ENCODE data around the gene MARK4. TPM values are rescaled to one million over a fixed set of nuclear protein-coding genes. Genes with fewer than 3 reads are reported as not detected.

The MARK4 gene
- total RNA-seq, 2 experiments from 2014 or later, result 25.9 to 29.4 TPM

DNA sequence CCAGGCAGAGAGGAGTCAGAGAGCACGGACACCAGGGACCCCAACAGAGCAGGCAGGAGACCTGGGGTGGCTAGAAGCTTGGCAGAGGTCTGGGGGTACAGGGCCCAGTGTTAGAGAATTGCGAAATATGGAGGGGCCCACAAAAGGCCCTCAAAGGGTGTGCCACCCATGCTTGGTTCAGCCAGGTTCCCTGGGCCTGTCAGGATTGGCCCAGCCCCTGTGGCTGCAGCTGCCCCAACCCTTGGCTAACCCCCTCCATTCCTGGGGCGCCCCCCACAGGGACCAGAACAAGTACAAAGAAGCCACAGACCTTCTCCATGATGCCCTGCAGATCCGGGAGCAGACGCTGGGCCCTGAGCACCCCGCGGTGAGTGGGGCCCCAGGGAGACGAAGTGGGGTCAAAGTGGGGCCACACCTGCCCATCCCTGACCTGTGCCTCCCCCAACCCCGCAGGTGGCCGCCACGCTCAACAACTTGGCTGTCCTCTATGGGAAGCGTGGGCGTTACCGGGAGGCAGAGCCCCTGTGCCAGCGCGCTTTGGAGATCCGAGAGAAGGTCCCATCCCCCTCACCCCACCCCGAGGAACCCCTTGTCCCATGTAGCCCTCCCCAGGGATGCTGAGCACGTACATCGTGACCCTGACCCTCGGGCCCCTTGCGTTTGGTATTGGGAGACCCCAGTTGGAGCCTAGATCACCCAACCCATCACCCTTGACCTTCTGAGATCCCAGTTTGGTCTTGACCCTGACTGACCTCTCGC is 97.5 kb downstream of the MARK4 start:
- Mint-ChIP-seq H3K36me3 (no peaks in the 10 kb centered on the region), H3K4me3 (no peak overlapping the region), H3K27ac (no peak overlapping the region), H3K9me3 (ENCODE audit: low read depth) (no peaks in the 10 kb centered on the region), H3K27me3 (peaks cover 11% of the 10 kb centered on the region), H3K4me1 (no peaks in the 10 kb centered on the region)
- DNase-seq (no peak), ATAC-seq (no peak)
- CTCF ChIA-PET, result interaction anchor here (1.5 kb wide), 1 partner anchor 11 kb away, joined by 6 read pairs; no protein-coding TSS in a partner anchor

GRCh38 chr19:45349126-45349415 is 98.0 kb downstream of the MARK4 start:
- Mint-ChIP-seq H3K4me3 (no peak overlapping the region), H3K36me3 (no peaks in the 10 kb centered on the region), H3K27me3 (peaks cover 8% of the 10 kb centered on the region), H3K4me1 (no peaks in the 10 kb centered on the region), H3K27ac (no peak overlapping the region), H3K9me3 (ENCODE audit: low read depth) (no peaks in the 10 kb centered on the region)
- no peak for DNase-seq
- no peak for ATAC-seq
- CTCF ChIA-PET, result no interaction called here

DNA sequence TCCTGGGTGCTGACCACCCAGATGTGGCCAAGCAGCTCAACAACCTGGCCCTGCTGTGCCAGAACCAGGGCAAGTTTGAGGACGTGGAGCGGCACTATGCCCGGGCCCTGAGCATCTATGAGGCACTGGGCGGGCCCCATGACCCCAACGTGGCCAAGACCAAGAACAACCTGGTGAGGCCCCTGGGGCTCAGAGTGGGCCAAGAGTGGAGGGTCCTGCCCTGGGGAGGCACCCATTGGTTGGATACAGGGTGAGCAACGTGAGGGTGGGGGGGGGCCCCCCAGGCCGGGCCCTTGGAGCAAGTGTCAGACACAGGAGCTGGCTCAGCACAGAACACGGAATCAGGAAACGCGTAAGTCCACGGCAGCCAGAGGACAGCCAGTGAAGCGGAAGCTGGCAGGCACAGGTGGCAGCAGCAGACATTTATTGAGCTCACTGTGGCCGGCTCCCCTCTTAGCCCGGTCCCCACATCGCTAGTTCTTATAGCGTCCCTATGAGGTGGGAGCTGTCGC is 98.4 kb downstream of the MARK4 start:
- CTCF ChIA-PET, result interaction anchor here (0.6 kb wide), 1 partner anchor 569 kb away, joined by 3 read pairs; no protein-coding TSS in a partner anchor
- Mint-ChIP-seq H3K9me3 (ENCODE audit: low read depth) (no peaks in the 10 kb centered on the region), H3K4me3 (no peak overlapping the region), H3K4me1 (no peaks in the 10 kb centered on the region), H3K36me3 (no peaks in the 10 kb centered on the region), H3K27ac (no peak overlapping the region), H3K27me3 (peaks cover 8% of the 10 kb centered on the region)
- ATAC-seq (no peak), DNase-seq (no peak)

DNA sequence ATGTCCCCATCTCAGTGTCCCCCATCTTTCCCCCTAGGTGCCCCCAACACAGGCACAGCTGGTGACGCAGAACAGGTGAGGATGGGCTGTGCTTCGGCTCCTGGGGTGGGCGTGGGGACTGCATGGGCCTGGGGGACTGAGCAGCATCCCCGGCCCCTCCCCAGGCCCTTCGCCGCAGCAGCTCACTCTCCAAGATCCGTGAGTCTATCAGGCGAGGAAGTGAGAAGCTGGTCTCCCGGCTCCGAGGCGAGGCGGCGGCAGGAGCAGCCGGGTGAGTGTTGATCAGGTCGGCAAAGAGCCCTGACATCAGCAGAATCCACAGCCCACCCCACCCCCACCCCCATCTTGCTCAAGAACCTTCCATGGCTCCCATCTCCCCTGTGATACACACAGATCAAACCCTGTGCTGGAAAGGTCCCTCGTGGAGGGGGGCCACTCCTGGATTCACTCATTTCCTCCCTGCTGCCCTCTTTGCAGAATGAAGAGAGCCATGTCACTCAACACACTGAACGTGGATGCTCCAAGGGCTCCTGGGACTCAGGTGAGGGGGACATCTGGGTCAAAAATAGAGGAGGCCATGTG is 99.5 kb downstream of the MARK4 start:
- no peak overlapping the region for H3K4me3 Mint-ChIP-seq

DNA sequence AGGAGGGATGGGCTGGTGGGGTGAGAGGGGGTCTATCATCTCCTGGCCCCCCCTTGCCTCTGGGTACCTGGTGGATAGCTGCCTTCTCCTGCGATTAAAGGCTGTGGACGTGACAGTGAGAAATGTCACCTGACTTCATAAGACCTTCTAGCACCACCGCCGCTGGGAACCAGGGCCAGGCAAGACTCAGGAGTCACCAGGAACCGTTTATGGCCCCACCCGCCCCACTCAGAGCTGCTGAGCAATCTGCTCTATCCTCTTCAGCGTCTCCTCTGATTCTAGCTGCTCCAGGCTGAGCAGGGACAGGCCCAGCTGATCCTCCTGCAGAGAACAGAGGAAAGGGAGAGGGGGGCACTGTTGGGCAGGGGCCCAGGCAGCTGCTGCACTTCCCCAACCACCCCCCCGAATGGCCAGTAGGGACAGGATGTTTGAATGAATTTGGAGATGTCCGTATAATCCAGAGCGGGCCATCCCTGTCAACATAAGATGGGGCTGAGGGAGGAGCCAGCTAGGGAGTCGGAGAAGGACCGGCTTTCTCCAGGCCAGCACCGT is 100.4 kb downstream of the MARK4 start:
- Mint-ChIP-seq H3K9me3 (ENCODE audit: low read depth) (no peaks in the 10 kb centered on the region), H3K4me1 (no peaks in the 10 kb centered on the region), H3K4me3 (no peak overlapping the region), H3K27ac (no peak overlapping the region), H3K27me3 (no peaks in the 10 kb centered on the region), H3K36me3 (peaks cover 5% of the 10 kb centered on the region)
- CTCF ChIA-PET, result no interaction called here
- ATAC-seq (no peak), DNase-seq (no peak)

More for the DNA sequence above, 99.5 kb downstream of the MARK4 start:
- Mint-ChIP-seq H3K4me1 (no peaks in the 10 kb centered on the region), H3K27me3 (peaks cover 5% of the 10 kb centered on the region), H3K9me3 (ENCODE audit: low read depth) (no peaks in the 10 kb centered on the region), H3K27ac (no peak overlapping the region), H3K36me3 (peaks cover 3% of the 10 kb centered on the region)
- no peak for ATAC-seq
- DNase-seq, result no peak
- CTCF ChIA-PET, result no interaction called here

- H3K4me3 Mint-ChIP-seq, result no peak overlapping the region
- H3K27me3 Mint-ChIP-seq, result no peaks in the 10 kb centered on the region
- DNase-seq (no peak), ATAC-seq (no peak)
- CTCF ChIA-PET, result no interaction called here
- H3K27ac Mint-ChIP-seq, result no peak overlapping the region
- no peaks in the 10 kb centered on the region for H3K9me3 Mint-ChIP-seq (ENCODE audit: low read depth)
- H3K4me1 Mint-ChIP-seq, result no peaks in the 10 kb centered on the region
- peaks cover 5% of the 10 kb centered on the region for H3K36me3 Mint-ChIP-seq
Measured at GRCh38 chr19:45352062-45352461, 101.0 kb downstream of the MARK4 start.

GRCh38 chr19:45352471-45352870 is 101.4 kb downstream of the MARK4 start:
- ATAC-seq, result no peak

DNA sequence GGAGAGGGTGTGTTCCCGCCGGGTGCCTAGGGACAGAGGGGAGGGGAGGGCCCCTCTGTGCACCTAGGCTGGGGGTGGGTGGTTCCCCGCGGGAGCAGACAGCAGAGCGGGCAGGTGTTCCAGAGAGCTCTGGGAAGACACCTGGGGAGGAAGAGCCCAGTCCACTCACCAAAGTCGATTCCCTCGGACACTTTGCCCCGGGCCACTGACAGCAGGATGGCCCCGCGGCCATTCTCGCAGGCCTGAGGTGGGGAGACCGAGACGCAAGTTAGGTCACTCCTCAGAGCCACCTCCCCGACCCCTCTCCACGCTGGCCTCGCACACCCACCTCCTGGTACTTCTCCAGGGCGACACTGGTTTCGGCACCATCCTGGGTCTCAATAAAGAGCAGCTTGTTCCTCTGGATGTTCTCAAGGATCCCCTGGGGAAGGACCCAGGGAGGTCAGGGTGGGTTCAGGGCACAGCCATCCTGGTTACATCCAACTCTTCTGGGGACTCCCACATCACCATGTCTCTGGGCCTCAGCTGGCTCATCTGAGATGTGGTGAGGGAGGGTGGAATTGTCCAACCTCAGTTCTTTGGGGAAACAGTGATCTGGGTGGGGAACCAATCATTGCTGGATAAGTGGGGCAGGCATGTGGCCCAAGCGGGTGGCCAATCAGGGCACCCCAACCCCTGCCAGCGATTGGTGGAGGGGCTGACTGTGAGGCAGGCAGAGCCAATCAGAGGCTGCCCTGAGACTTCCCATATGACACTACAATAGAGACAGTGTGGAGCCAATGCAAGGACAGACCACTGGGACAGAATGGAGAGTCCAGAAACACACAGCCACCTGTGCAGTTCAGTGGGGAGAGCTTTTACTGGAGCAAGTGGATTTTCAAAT is 102.1 kb downstream of the MARK4 start:
- CTCF ChIA-PET, result no interaction called here

More at GRCh38 chr19:45352471-45352870, 101.4 kb downstream of the MARK4 start:
- Mint-ChIP-seq H3K27me3 (no peaks in the 10 kb centered on the region), H3K9me3 (ENCODE audit: low read depth) (no peaks in the 10 kb centered on the region), H3K4me1 (no peaks in the 10 kb centered on the region), H3K27ac (no peak overlapping the region), H3K36me3 (peaks cover 5% of the 10 kb centered on the region), H3K4me3 (no peak overlapping the region)
- CTCF ChIA-PET, result no interaction called here
- no peak for DNase-seq

GRCh38 chr19:45354241-45354842 is 103.3 kb downstream of the MARK4 start:
- Mint-ChIP-seq H3K27me3 (no peaks in the 10 kb centered on the region), H3K4me1 (no peaks in the 10 kb centered on the region), H3K9me3 (ENCODE audit: low read depth) (no peaks in the 10 kb centered on the region), H3K4me3 (no peak overlapping the region), H3K27ac (no peak overlapping the region), H3K36me3 (peaks cover 5% of the 10 kb centered on the region)
- no peak for DNase-seq
- CTCF ChIA-PET, result no interaction called here
- ATAC-seq, result no peak

More for the DNA sequence above, 102.1 kb downstream of the MARK4 start:
- no peak for DNase-seq
- Mint-ChIP-seq H3K36me3 (peaks cover 5% of the 10 kb centered on the region), H3K9me3 (ENCODE audit: low read depth) (no peaks in the 10 kb centered on the region), H3K27me3 (no peaks in the 10 kb centered on the region), H3K27ac (no peak overlapping the region), H3K4me1 (no peaks in the 10 kb centered on the region), H3K4me3 (no peak overlapping the region)
- ATAC-seq, result no peak

Other genes starting within 250 kb of the MARK4 start
- 10 to 100 TPM; 22.4 to 58.8 TPM for gene RELB, start 249.8 kb upstream of the MARK4 start, total RNA-seq
- 100 to 1,000 TPM; 114 to 121 TPM for gene CLASRP, start 212.2 kb upstream of the MARK4 start, total RNA-seq
- gene ZNF296, start 174.8 kb upstream of the MARK4 start, total RNA-seq, result 1 to 10 TPM; 5.3 to 9.5 TPM
- gene GEMIN7, start 172.0 kb upstream of the MARK4 start, total RNA-seq, result 10 to 100 TPM; 26.2 to 34.4 TPM
- gene PPP1R37, start 158.1 kb upstream of the MARK4 start, total RNA-seq, result 10 to 100 TPM; 18.7 to 30.0 TPM
- under 1 TPM; 0.14 to 0.18 TPM for gene NKPD1, start 90.3 kb upstream of the MARK4 start, total RNA-seq
- gene TRAPPC6A, start 73.0 kb upstream of the MARK4 start, total RNA-seq, result 10 to 100 TPM; 50.3 to 50.6 TPM
- gene BLOC1S3, start 72.5 kb upstream of the MARK4 start, total RNA-seq, result 10 to 100 TPM; 15.7 to 17.6 TPM
- gene EXOC3L2, start 5.9 kb upstream of the MARK4 start, total RNA-seq, result not detected
- not detected for gene CKM, start 71.6 kb downstream of the MARK4 start, total RNA-seq
- gene KLC3, start 89.5 kb downstream of the MARK4 start, total RNA-seq, result not detected
- 10 to 100 TPM; 26.1 to 26.8 TPM for gene ERCC2, start 119.3 kb downstream of the MARK4 start, total RNA-seq
- gene PPP1R13L, start 153.8 kb downstream of the MARK4 start, total RNA-seq, result 10 to 100 TPM in 1 of 2 experiments, 1 to 10 TPM in 1; 6.4 to 11.7 TPM
- gene POLR1G, start 155.4 kb downstream of the MARK4 start, total RNA-seq, result 10 to 100 TPM in 1 of 2 experiments, 1 to 10 TPM in 1; 8.9 to 12.2 TPM
- gene ERCC1, start 172.6 kb downstream of the MARK4 start, total RNA-seq, result 10 to 100 TPM; 62.5 to 73.4 TPM
- gene FOSB, start 216.7 kb downstream of the MARK4 start, total RNA-seq, result 10 to 100 TPM in 1 of 2 experiments, 1 to 10 TPM in 1; 5.6 to 98.6 TPM
- 1 to 10 TPM; 3.1 to 4.3 TPM for gene RTN2, start 245.8 kb downstream of the MARK4 start, total RNA-seq
- 1 to 10 TPM; 4.3 to 4.5 TPM for gene PPM1N, start 247.2 kb downstream of the MARK4 start, total RNA-seq

Measured in activated CD8-positive, alpha-beta memory T cell treated with anti-CD3 and anti-CD28 coated beads, Interleukin-2, amount 10 ng/mL, durations not matched to agents 7 days and 5 days (primary cell).